Activated naive CD8-positive, alpha-beta T cell treated with anti-CD3 and anti-CD28 coated beads for 36 hours (primary cell): ENCODE results near the gene ST8SIA1. TPM values are rescaled to one million over a fixed set of nuclear protein-coding genes. Genes with fewer than 3 reads are reported as not detected.

ENCODE experiments used
- DNase-seq: peaks from one replicate; pipeline ENCODE4 v3.0.0; 2021
- H3K27ac Mint-ChIP-seq: one replicate; pipeline ENCODE4 v1.8.0; 2022; ENCODE audit warnings: mild to moderate bottlenecking, moderate library complexity, mixed read lengths
- H3K27me3 Mint-ChIP-seq: one replicate; pipeline ENCODE4 v1.8.0; 2022; ENCODE audit warnings: mild to moderate bottlenecking, mixed read lengths
- H3K36me3 Mint-ChIP-seq: one replicate; pipeline ENCODE4 v1.8.0; 2021; ENCODE audit warnings: mild to moderate bottlenecking, mixed read lengths
- H3K4me1 Mint-ChIP-seq: one replicate; pipeline ENCODE4 v1.8.0; 2021; ENCODE audit warnings: mixed read lengths
- H3K4me3 Mint-ChIP-seq: one replicate; pipeline ENCODE4 v1.8.0; 2022; ENCODE audit warnings: mild to moderate bottlenecking, moderate library complexity, mixed read lengths
- H3K9me3 Mint-ChIP-seq: one replicate; pipeline ENCODE4 v1.8.0; 2022; ENCODE audit warnings: mixed read lengths
- total RNA-seq, 2 experiments: library from RNA; stranded (reverse); gene quantifications; one replicate each; pipeline ENCODE4 v1.2.3, GENCODE V29; 2021

ST8SIA1 gene
- total RNA-seq, 2 experiments from 2014 or later, result 0.28 to 0.49 TPM

DNA sequence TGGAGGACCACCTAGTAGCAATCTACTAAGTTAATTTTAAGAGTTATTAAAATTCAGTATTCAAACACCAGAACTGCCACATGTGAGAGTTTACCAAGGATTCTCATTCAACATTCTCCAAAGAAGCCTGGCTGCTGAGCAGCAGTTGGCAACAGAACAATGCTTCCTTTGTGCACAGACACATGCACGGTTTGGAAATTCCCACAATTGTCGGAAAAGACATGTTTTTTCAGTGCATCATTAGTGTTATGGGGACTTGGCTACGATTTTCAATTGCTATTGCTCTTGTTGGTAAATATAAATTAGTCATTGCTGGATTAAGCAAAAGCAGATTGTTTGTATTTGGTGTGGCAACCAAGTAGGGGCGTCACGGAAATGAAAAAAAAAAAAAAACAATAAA lies 22.2 kb downstream of the ST8SIA1 start:
- Mint-ChIP-seq H3K27ac (no peak overlapping the region), H3K4me3 (no peak overlapping the region), H3K4me1 (no peaks in the 10 kb centered on the region), H3K36me3 (no peaks in the 10 kb centered on the region), H3K9me3 (no peaks in the 10 kb centered on the region), H3K27me3 (peaks cover 22% of the 10 kb centered on the region)
- no peak for DNase-seq

- Mint-ChIP-seq H3K4me3 (no peak overlapping the region), H3K4me1 (no peaks in the 10 kb centered on the region), H3K9me3 (no peaks in the 10 kb centered on the region), H3K36me3 (no peaks in the 10 kb centered on the region), H3K27me3 (peaks cover 19% of the 10 kb centered on the region), H3K27ac (no peak overlapping the region)
- no peak for DNase-seq
These were observed 23.8 kb downstream of the ST8SIA1 start for GRCh38 chr12:22310709-22311108.

GRCh38 chr12:22310275-22310674 lies 24.2 kb downstream of the ST8SIA1 start:
- Mint-ChIP-seq H3K27ac (no peak overlapping the region), H3K4me3 (no peak overlapping the region), H3K4me1 (no peaks in the 10 kb centered on the region), H3K27me3 (peaks cover 19% of the 10 kb centered on the region), H3K36me3 (no peaks in the 10 kb centered on the region), H3K9me3 (no peaks in the 10 kb centered on the region)
- no peak for DNase-seq

DNA sequence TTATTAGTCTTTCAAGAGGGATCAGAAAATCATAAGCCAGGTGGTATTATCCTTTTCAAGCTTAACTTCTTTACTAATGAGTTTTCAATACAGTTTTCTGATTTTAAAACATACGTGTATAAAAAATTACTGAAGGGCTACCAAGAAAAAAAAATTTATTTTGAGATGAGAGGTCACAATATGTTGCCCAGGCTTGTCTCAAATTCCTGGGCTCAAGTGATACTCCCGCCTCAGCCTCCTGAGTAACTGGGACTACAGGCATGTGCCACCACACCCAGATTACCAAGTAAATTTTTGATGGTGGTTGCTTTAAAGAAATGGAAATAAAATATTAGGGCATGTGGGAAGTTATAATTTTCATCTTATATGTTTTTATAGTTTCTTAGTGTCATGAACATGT lies 26.7 kb downstream of the ST8SIA1 start:
- Mint-ChIP-seq H3K36me3 (no peaks in the 10 kb centered on the region), H3K4me1 (no peaks in the 10 kb centered on the region), H3K4me3 (no peak overlapping the region), H3K9me3 (no peaks in the 10 kb centered on the region), H3K27ac (no peak overlapping the region), H3K27me3 (peaks cover 16% of the 10 kb centered on the region)
- DNase-seq, result no peak

GRCh38 chr12:22306311-22306710 lies 28.2 kb downstream of the ST8SIA1 start:
- H3K9me3 Mint-ChIP-seq, result peaks cover 4% of the 10 kb centered on the region
- H3K36me3 Mint-ChIP-seq, result peaks cover 1% of the 10 kb centered on the region
- no peak overlapping the region for H3K27ac Mint-ChIP-seq
- no peak for DNase-seq
- no peak overlapping the region for H3K4me3 Mint-ChIP-seq
- H3K4me1 Mint-ChIP-seq, result no peaks in the 10 kb centered on the region
- H3K27me3 Mint-ChIP-seq, result peaks cover 11% of the 10 kb centered on the region

DNA sequence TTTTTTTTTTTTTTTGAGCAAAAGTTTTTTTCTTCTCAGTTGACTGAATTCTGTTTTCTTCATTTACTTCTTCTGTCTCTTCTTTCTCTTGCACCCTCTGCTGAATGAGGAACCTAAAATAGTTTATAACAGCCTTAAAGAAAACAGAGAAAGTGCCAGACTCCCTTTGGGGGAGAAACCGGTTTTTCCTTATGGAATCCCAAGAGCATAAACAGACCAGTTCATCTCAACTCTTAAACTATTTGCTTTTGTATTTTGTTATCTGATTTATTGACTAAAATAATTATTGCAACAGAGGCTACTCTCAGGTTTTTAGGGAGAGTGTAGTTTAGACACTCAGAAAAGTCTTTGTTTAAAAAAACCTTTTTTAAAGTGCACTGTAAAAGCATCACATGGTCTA lies 30.2 kb downstream of the ST8SIA1 start:
- Mint-ChIP-seq H3K27me3 (peaks cover 11% of the 10 kb centered on the region), H3K27ac (no peak overlapping the region), H3K4me1 (no peaks in the 10 kb centered on the region), H3K36me3 (peaks cover 1% of the 10 kb centered on the region), H3K4me3 (no peak overlapping the region), H3K9me3 (peaks cover 6% of the 10 kb centered on the region)
- no peak for DNase-seq

DNA sequence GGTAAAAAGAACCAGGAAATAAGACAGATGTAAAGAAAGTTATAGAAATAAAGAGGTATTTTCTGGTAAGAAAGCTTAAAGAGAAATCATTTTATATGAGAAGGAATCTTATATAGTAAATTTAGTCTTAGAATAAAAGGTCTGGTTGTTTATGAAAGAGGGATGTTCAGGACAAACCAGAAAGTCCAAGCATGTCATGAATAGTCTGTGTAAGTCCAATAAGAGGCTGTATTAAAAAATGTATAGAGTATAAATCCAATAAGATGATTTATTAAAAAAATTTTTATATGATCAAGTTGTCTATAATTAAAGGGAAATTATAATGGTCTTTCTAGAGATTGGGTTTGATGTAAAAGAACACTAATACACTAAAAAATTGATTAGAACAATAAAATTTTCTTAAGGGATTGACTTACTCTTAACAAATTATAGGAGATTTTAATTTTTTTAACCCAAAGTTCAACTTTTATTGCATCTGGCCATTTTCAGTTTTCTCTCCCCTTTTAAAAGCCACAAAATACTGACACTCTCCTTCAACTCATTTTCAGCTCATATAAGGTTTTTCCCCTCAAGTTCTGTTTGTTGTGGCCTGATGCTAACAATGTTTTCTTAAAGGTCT lies 35.1 kb downstream of the ST8SIA1 start:
- peaks cover 4% of the 10 kb centered on the region for H3K36me3 Mint-ChIP-seq

GRCh38 chr12:22289250-22289649 lies 45.3 kb downstream of the ST8SIA1 start:
- DNase-seq, result no peak
- peaks cover 12% of the 10 kb centered on the region for H3K4me1 Mint-ChIP-seq
- peaks cover 6% of the 10 kb centered on the region for H3K27me3 Mint-ChIP-seq
- no peaks in the 10 kb centered on the region for H3K36me3 Mint-ChIP-seq
- no peaks in the 10 kb centered on the region for H3K9me3 Mint-ChIP-seq
- no peak overlapping the region for H3K27ac Mint-ChIP-seq
- no peak overlapping the region for H3K4me3 Mint-ChIP-seq

More for the DNA sequence above, 35.1 kb downstream of the ST8SIA1 start:
- Mint-ChIP-seq H3K9me3 (peaks cover 15% of the 10 kb centered on the region), H3K27me3 (peaks cover 3% of the 10 kb centered on the region), H3K4me1 (no peaks in the 10 kb centered on the region), H3K4me3 (no peak overlapping the region), H3K27ac (no peak overlapping the region)
- DNase-seq, result no peak

- Mint-ChIP-seq H3K27me3 (peaks cover 6% of the 10 kb centered on the region), H3K27ac (no peak overlapping the region)
- DNase-seq, result no peak
These were observed 46.5 kb downstream of the ST8SIA1 start for GRCh38 chr12:22287776-22288621.

DNA sequence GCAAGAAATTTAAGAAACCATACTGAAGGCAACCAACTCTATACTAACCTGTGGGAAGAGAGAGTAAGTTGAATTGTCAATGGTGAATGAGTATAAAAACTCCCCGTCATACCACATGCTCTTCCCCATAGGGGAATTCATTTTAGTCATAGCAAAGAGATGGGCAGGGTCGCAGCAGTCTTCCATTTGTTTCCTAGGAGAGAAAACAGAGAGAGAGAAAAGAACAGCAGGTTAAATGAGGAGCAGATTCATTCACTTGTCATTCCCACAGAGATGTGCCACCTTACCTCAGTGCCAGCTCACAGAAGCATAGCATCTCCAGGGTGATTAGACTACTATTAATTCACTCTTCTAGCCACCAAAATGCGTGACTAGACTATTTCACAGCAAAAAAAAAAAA lies 47.4 kb downstream of the ST8SIA1 start:
- no peak overlapping the region for H3K4me3 Mint-ChIP-seq
- DNase-seq, result no peak
- peaks cover 6% of the 10 kb centered on the region for H3K27me3 Mint-ChIP-seq
- H3K27ac Mint-ChIP-seq, result no peak overlapping the region
- H3K4me1 Mint-ChIP-seq, result peaks cover 12% of the 10 kb centered on the region
- H3K9me3 Mint-ChIP-seq, result no peaks in the 10 kb centered on the region
- H3K36me3 Mint-ChIP-seq, result no peaks in the 10 kb centered on the region

More at GRCh38 chr12:22287776-22288621, 46.5 kb downstream of the ST8SIA1 start:
- Mint-ChIP-seq H3K4me3 (no peak overlapping the region), H3K4me1 (peaks cover 12% of the 10 kb centered on the region), H3K9me3 (no peaks in the 10 kb centered on the region), H3K36me3 (no peaks in the 10 kb centered on the region)

DNA sequence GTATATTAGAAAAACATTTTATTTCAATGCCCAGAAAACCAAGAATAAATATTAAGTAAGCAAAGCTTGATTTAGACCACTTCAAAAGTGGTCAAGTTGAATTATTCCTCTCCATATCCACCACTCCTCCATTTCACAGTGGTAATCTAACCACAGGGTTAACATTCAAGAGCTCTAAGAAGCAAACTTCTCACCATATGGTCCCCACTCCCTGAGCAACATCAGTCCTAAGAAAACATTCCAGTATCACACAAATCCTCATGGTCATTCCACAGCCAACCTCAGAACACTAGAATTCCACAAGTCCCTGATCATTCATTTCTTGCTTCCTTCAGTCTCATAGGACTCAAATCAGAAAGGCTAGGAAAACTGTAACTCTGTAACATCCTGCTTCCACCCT lies 47.9 kb downstream of the ST8SIA1 start:
- DNase-seq, result no peak
- Mint-ChIP-seq H3K27ac (no peak overlapping the region), H3K36me3 (no peaks in the 10 kb centered on the region), H3K4me3 (no peak overlapping the region), H3K4me1 (peaks cover 12% of the 10 kb centered on the region), H3K9me3 (no peaks in the 10 kb centered on the region), H3K27me3 (peaks cover 6% of the 10 kb centered on the region)

- Mint-ChIP-seq H3K9me3 (no peaks in the 10 kb centered on the region), H3K4me1 (peaks cover 12% of the 10 kb centered on the region), H3K27me3 (peaks cover 6% of the 10 kb centered on the region), H3K27ac (no peak overlapping the region), H3K4me3 (no peak overlapping the region), H3K36me3 (no peaks in the 10 kb centered on the region)
- DNase-seq, result no peak
These were observed 48.7 kb downstream of the ST8SIA1 start for GRCh38 chr12:22285846-22286245.

DNA sequence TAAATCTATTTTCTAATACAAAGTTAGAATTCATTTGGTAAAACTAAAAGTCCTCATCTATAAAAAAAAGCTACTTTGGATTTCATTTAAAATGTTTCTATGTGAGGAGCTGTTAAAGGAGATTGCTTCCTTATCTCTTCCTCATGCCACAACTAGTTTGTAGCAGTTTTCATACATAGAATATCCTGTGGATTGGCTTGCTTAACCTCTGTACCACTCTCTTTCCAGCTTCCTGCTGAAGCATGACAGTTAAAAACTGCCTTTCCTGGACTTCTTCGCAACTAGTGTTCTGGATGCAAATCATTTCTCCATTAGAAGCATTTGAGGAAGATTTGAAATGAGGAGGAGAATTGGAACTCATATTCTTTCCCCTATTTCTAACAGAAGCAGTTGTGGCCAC lies 49.6 kb downstream of the ST8SIA1 start:
- Mint-ChIP-seq H3K27me3 (peaks cover 6% of the 10 kb centered on the region), H3K4me1 (peaks cover 12% of the 10 kb centered on the region), H3K36me3 (no peaks in the 10 kb centered on the region), H3K9me3 (no peaks in the 10 kb centered on the region), H3K27ac (no peak overlapping the region), H3K4me3 (no peak overlapping the region)
- DNase-seq, result no peak

DNA sequence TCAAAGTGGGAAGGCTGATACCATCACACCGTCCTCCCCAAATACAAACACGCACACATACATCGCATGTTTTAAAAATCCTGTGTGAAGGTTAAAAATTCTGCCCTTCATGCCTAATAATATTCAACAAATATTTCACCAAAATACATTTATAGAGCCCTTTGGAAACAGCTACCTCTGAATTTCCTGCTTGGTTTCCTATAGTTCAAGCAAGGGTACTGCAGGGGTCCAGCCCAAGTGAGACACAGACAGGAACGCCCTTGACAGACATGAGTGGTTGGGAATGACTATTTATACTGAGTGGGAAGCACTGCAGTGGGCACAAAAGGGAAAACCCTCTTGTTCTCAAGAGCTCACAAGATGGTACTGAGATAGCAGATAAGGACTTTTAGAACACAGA lies 51.0 kb downstream of the ST8SIA1 start:
- Mint-ChIP-seq H3K36me3 (no peaks in the 10 kb centered on the region), H3K4me3 (no peak overlapping the region), H3K9me3 (no peaks in the 10 kb centered on the region), H3K4me1 (peaks cover 9% of the 10 kb centered on the region), H3K27me3 (peaks cover 2% of the 10 kb centered on the region), H3K27ac (no peak overlapping the region)
- DNase-seq, result no peak

DNA sequence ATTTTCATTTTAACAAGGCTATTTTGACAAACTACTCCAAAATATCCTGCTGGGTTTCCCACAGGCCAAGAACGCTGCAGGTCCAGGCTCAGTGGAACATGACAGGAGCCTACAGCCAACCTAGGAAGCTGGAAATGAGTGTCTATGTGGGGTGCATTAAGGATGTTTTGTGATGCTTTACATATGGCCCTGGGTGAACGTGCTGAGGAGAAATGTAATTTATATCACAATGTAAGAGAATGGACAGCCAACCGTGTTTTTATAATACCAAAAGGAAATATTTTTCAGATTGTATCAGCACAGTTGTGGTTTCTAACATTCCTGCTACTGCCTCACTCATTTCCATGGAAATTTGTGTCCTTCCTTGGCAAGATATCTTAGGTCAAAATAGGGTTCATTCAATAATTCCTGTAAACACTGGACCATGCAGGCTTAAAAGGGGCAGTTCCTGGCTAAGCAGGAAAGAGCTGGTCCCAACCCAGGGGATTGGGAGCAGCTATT lies 51.5 kb downstream of the ST8SIA1 start:
- no peak overlapping the region for H3K4me3 Mint-ChIP-seq
- H3K36me3 Mint-ChIP-seq, result no peaks in the 10 kb centered on the region
- no peak for DNase-seq
- H3K27ac Mint-ChIP-seq, result no peak overlapping the region
- peaks cover 5% of the 10 kb centered on the region for H3K4me1 Mint-ChIP-seq
- H3K27me3 Mint-ChIP-seq, result no peaks in the 10 kb centered on the region
- no peaks in the 10 kb centered on the region for H3K9me3 Mint-ChIP-seq

DNA sequence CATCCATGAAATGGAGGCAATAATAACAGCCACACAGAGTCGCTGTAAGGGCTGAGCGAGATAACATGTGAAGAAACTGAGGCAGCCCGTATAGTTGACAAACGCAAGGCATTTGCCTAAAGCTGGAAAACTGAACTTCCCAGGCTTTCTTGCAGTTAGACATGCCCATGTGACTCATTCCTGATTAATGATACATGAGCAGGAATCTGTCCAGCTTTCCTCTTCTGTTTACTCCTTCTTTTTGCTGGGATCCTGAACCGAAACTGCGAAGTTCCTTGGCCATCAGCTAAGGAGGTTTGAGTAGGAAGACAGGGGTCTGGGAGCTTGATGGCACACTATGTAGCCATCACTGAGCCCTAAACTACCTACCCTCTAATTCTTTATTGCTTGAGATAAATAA lies 52.2 kb downstream of the ST8SIA1 start:
- H3K9me3 Mint-ChIP-seq, result no peaks in the 10 kb centered on the region
- H3K4me1 Mint-ChIP-seq, result no peaks in the 10 kb centered on the region
- H3K4me3 Mint-ChIP-seq, result no peak overlapping the region
- H3K36me3 Mint-ChIP-seq, result no peaks in the 10 kb centered on the region
- no peaks in the 10 kb centered on the region for H3K27me3 Mint-ChIP-seq
- DNase-seq, result no peak
- no peak overlapping the region for H3K27ac Mint-ChIP-seq
